Urinary bladder (tissue), 4 donors: ENCODE data around the gene AFAP1L2. TPM values are rescaled to one million over a fixed set of nuclear protein-coding genes. Genes with fewer than 3 reads are reported as not detected.

Source experiments
- DNase-seq: peaks from one replicate; pipeline ENCODE4 v3.0.0-alpha.2; 2015; ENCODE audit errors: extremely low spot score
- H3K27ac ChIP-seq: one replicate; pipeline ENCODE4 v1.5.1; 2013; ENCODE audit warnings: low read depth, mild to moderate bottlenecking, moderate library complexity
- H3K36me3 ChIP-seq: one replicate; pipeline ENCODE4 v1.6.1; 2013; ENCODE audit warnings: mild to moderate bottlenecking, moderate library complexity; ENCODE audit not compliant: insufficient read depth
- H3K4me1 ChIP-seq: one replicate; pipeline ENCODE4 v1.6.1; 2013; ENCODE audit warnings: mild to moderate bottlenecking, moderate library complexity; ENCODE audit not compliant: insufficient read depth
- H3K4me3 ChIP-seq: one replicate; pipeline ENCODE4 v1.5.1; 2013; ENCODE audit warnings: low read depth, low read length
- WGBS: extraction: QIAGEN DNeasy Blood & Tissue Kit; methylation state at CpG from one replicate; pipeline ENCODE4 v1.1.7; 2013; 5-methylcytosine and 5-hydroxymethylcytosine counted together
- polyA plus RNA-seq: library from polyadenylated mRNA; stranded (reverse); fragments of 200-250 nt; gene quantifications from one replicate; pipeline ENCODE4 v1.2.3, GENCODE V29; 2013
- total RNA-seq: library from RNA; depleted of rRNA; stranded (reverse); fragments of >200 nt; gene quantifications from one replicate; pipeline ENCODE4 v1.2.3, GENCODE V29; 2014
- donor health status: healthy with polysubstance abuse.
- donor health status: healthy.

AFAP1L2 gene
- total and polyA plus RNA-seq, 2 donors = 9.1 to 32.6 TPM

- peak overlapping the region; percentile 64 for H3K4me3 ChIP-seq
- no peaks in the 10 kb centered on the region for H3K36me3 ChIP-seq
- no peaks in the 10 kb centered on the region for H3K4me1 ChIP-seq
- DNase-seq = no peak
- WGBS = 34% methylated on average over 17 of the region's 17 CpGs
- H3K27ac ChIP-seq = peak overlapping the region; percentile 53
Measured at GRCh38 chr10:114402871-114403540, 1.3 kb downstream of the AFAP1L2 start.

- H3K36me3 ChIP-seq = no peaks in the 10 kb centered on the region
- WGBS = 55% methylated on average over 2 of the region's 2 CpGs
- no peak for DNase-seq
- no peak overlapping the region for H3K4me3 ChIP-seq
- no peaks in the 10 kb centered on the region for H3K4me1 ChIP-seq
- no peak overlapping the region for H3K27ac ChIP-seq
Measured at GRCh38 chr10:114402233-114402632, 2.1 kb downstream of the AFAP1L2 start.

GRCh38 chr10:114401195-114401791 is 3.0 kb downstream of the AFAP1L2 start:
- DNase-seq = peak; percentile 64
- H3K4me1 ChIP-seq = no peaks in the 10 kb centered on the region
- no peak overlapping the region for H3K27ac ChIP-seq
- WGBS = 24% methylated on average over 7 of the region's 7 CpGs
- H3K36me3 ChIP-seq = no peaks in the 10 kb centered on the region
- H3K4me3 ChIP-seq = no peak overlapping the region

GRCh38 chr10:114400091-114400490 is 4.2 kb downstream of the AFAP1L2 start:
- no peak for DNase-seq
- Histone ChIP-seq H3K4me3 (no peak overlapping the region), H3K4me1 (no peaks in the 10 kb centered on the region), H3K27ac (no peak overlapping the region), H3K36me3 (no peaks in the 10 kb centered on the region)
- 40% methylated on average over 3 of the region's 3 CpGs for WGBS

- H3K4me1 ChIP-seq = no peaks in the 10 kb centered on the region
- no peak for DNase-seq
- H3K27ac ChIP-seq = no peak overlapping the region
- 69% methylated on average over 6 of the region's 6 CpGs for WGBS
- H3K36me3 ChIP-seq = no peaks in the 10 kb centered on the region
- H3K4me3 ChIP-seq = no peak overlapping the region
Measured at GRCh38 chr10:114399576-114399975, 4.7 kb downstream of the AFAP1L2 start.

GRCh38 chr10:114398587-114399331 is 5.5 kb downstream of the AFAP1L2 start:
- DNase-seq = no peak
- WGBS = 90% methylated on average over 10 of the region's 10 CpGs
- Histone ChIP-seq H3K4me3 (no peak overlapping the region), H3K27ac (no peak overlapping the region), H3K4me1 (no peaks in the 10 kb centered on the region), H3K36me3 (no peaks in the 10 kb centered on the region)

GRCh38 chr10:114397651-114398145 is 6.6 kb downstream of the AFAP1L2 start:
- Histone ChIP-seq H3K4me1 (no peaks in the 10 kb centered on the region), H3K4me3 (no peak overlapping the region), H3K36me3 (no peaks in the 10 kb centered on the region), H3K27ac (no peak overlapping the region)
- no peak for DNase-seq
- WGBS = 57% methylated on average over 6 of the region's 6 CpGs

GRCh38 chr10:114396464-114396863 is 7.8 kb downstream of the AFAP1L2 start:
- Histone ChIP-seq H3K4me1 (no peaks in the 10 kb centered on the region), H3K4me3 (no peak overlapping the region), H3K27ac (no peak overlapping the region), H3K36me3 (no peaks in the 10 kb centered on the region)
- WGBS = 88% methylated on average over 2 of the region's 2 CpGs
- DNase-seq = no peak

- no peak overlapping the region for H3K27ac ChIP-seq
- no peaks in the 10 kb centered on the region for H3K36me3 ChIP-seq
- 88% methylated on average over 6 of the region's 6 CpGs for WGBS
- H3K4me3 ChIP-seq = no peak overlapping the region
- DNase-seq = no peak
- H3K4me1 ChIP-seq = no peaks in the 10 kb centered on the region
Measured at GRCh38 chr10:114395366-114396022, 8.8 kb downstream of the AFAP1L2 start.

- Histone ChIP-seq H3K4me1 (no peaks in the 10 kb centered on the region), H3K36me3 (no peaks in the 10 kb centered on the region), H3K27ac (no peak overlapping the region), H3K4me3 (no peak overlapping the region)
- no peak for DNase-seq
- 90% methylated on average over 6 of the region's 6 CpGs for WGBS
Measured at GRCh38 chr10:114394531-114394930, 9.8 kb downstream of the AFAP1L2 start.

- H3K4me1 ChIP-seq = no peaks in the 10 kb centered on the region
- WGBS = 88% methylated on average over 7 of the region's 7 CpGs
- no peaks in the 10 kb centered on the region for H3K36me3 ChIP-seq
- H3K4me3 ChIP-seq = no peak overlapping the region
- no peak overlapping the region for H3K27ac ChIP-seq
- DNase-seq = no peak
Measured at GRCh38 chr10:114393886-114394285, 10.4 kb downstream of the AFAP1L2 start.

GRCh38 chr10:114393482-114393881 is 10.8 kb downstream of the AFAP1L2 start:
- WGBS = 62% methylated on average over 11 of the region's 11 CpGs
- Histone ChIP-seq H3K27ac (no peak overlapping the region), H3K4me3 (no peak overlapping the region), H3K4me1 (no peaks in the 10 kb centered on the region), H3K36me3 (no peaks in the 10 kb centered on the region)
- no peak for DNase-seq

- Histone ChIP-seq H3K27ac (no peak overlapping the region), H3K4me3 (no peak overlapping the region), H3K36me3 (no peaks in the 10 kb centered on the region), H3K4me1 (peaks cover 1% of the 10 kb centered on the region)
- WGBS = 78% methylated on average over 5 of the region's 5 CpGs
- DNase-seq = no peak
Measured at GRCh38 chr10:114392112-114392835, 12.0 kb downstream of the AFAP1L2 start.
